ENCODE measurements around the gene GLO1. TPM values are rescaled to one million over a fixed set of nuclear protein-coding genes. Genes with fewer than 3 reads are reported as not detected.
A peak's percentile ranks its signal among the peaks of the same experiment; 100 is the strongest.

The GLO1 gene
- total RNA-seq, 1 donor: 154 TPM

- no peak for DNase-seq (ENCODE audit: low read depth)
- no peak for TF ChIP-seq CTCF (IDR thresholded peaks at IDR 0.05; ENCODE audit: insufficient read depth, low read depth, low read length)
- H3K4me3 ChIP-seq (ENCODE audit: low read depth, low read length): no peak overlapping the region
Observed at GRCh38 chr6:38676974-38677544, 25.9 kb downstream of the GLO1 start.

GRCh38 chr6:38676236-38676973, 26.5 kb downstream of the GLO1 start:
- no peak overlapping the region for H3K4me3 ChIP-seq (ENCODE audit: low read depth, low read length)
- TF ChIP-seq CTCF (IDR thresholded peaks at IDR 0.05; ENCODE audit: insufficient read depth, low read depth, low read length): no peak
- DNase-seq (ENCODE audit: low read depth): no peak

GRCh38 chr6:38673397-38674165, 29.4 kb downstream of the GLO1 start:
- no peak for TF ChIP-seq CTCF (IDR thresholded peaks at IDR 0.05; ENCODE audit: insufficient read depth, low read depth, low read length)
- DNase-seq (ENCODE audit: low read depth): no peak
- no peak overlapping the region for H3K4me3 ChIP-seq (ENCODE audit: low read depth, low read length)

- peak; percentile 84 for TF ChIP-seq CTCF (IDR thresholded peaks at IDR 0.05; ENCODE audit: insufficient read depth, low read depth, low read length)
- peak; percentile 68 for DNase-seq (ENCODE audit: low read depth)
- H3K4me3 ChIP-seq (ENCODE audit: low read depth, low read length): no peak overlapping the region
Observed at GRCh38 chr6:38671885-38672467, 31.0 kb downstream of the GLO1 start.

GRCh38 chr6:38658418-38659167, 44.4 kb downstream of the GLO1 start:
- no peak for TF ChIP-seq CTCF (IDR thresholded peaks at IDR 0.05; ENCODE audit: insufficient read depth, low read depth, low read length)
- DNase-seq (ENCODE audit: low read depth): no peak
- H3K4me3 ChIP-seq (ENCODE audit: low read depth, low read length): no peak overlapping the region

GRCh38 chr6:38656896-38657295, 46.0 kb downstream of the GLO1 start:
- no peak overlapping the region for H3K4me3 ChIP-seq (ENCODE audit: low read depth, low read length)
- TF ChIP-seq CTCF (IDR thresholded peaks at IDR 0.05; ENCODE audit: insufficient read depth, low read depth, low read length): no peak
- DNase-seq (ENCODE audit: low read depth): no peak
